CD4-positive, alpha-beta T cell treated with Interleukin-6 for 4 hours (primary cell): ENCODE results near the gene TCAP.
A peak's percentile ranks its signal among the peaks of the same experiment; 100 is the strongest.

Experiments
- DNase-seq: peaks from one replicate; pipeline ENCODE4 v3.0.0-alpha.2; 2020; ENCODE audit warnings: mixed read lengths

The TCAP gene

DNA sequence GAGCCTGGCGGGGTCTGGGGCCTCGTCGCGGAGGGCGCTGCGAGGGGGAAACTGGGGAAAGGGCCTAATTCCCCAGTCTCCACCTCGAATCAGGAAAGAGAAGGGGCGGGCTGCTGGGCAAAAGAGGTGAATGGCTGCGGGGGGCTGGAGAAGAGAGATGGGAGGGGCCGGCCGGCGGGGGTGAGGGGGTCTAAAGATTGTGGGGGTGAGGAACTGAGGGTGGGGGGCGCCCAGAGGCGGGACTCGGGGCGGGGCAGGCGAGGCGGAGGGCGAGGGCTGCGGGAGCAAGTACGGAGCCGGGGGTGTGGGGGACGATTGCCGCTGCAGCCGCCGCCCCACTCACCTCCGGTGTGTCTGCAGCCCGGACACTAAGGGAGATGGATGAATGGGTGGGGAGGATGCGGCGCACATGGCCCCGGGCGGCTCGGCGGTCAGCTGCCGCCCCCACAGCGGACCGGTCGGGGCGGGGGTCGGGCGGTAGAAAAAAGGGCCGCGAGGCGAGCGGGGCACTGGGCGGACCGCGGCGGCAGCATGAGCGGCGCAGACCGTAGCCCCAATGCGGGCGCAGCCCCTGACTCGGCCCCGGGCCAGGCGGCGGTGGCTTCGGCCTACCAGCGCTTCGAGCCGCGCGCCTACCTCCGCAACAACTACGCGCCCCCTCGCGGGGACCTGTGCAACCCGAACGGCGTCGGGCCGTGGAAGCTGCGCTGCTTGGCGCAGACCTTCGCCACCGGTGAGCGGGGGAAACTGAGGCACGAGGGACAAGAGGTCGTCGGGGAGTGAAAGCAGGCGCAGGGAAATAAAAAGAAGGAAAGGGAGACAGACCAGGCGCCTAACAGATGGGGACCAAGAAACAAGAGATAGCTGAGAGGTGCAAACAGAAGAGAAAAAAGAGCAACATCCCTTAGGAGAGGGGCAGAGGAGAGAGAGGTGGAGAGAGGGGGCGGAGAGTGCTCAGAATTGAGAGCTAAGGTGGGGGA lies 3.1 kb downstream of the TCAP start, which contains the start of gene PNMT:
Gene PNMT (plus strand): TSS at position 509 of the 980 bp plus-strand sequence. CDS start 23 bp downstream, at position 532.
- DNase-seq = peak; percentile 84

DNA sequence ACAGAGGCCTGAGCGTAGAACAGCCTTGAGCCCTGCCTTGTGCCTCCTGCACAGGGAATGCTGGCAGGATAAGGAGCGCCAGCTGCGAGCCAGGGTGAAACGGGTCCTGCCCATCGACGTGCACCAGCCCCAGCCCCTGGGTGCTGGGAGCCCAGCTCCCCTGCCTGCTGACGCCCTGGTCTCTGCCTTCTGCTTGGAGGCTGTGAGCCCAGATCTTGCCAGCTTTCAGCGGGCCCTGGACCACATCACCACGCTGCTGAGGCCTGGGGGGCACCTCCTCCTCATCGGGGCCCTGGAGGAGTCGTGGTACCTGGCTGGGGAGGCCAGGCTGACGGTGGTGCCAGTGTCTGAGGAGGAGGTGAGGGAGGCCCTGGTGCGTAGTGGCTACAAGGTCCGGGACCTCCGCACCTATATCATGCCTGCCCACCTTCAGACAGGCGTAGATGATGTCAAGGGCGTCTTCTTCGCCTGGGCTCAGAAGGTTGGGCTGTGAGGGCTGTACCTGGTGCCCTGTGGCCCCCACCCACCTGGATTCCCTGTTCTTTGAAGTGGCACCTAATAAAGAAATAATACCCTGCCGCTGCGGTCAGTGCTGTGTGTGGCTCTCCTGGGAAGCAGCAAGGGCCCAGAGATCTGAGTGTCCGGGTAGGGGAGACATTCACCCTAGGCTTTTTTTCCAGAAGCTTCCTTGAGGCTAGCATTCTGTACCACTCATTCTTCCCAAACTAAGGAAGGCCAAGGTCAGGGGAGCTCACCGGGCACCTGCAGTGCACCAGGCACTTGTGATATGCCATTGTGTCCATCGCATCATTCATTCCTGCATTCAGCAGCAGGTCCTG lies 5.0 kb downstream of the TCAP start:
- DNase-seq = no peak

DNA sequence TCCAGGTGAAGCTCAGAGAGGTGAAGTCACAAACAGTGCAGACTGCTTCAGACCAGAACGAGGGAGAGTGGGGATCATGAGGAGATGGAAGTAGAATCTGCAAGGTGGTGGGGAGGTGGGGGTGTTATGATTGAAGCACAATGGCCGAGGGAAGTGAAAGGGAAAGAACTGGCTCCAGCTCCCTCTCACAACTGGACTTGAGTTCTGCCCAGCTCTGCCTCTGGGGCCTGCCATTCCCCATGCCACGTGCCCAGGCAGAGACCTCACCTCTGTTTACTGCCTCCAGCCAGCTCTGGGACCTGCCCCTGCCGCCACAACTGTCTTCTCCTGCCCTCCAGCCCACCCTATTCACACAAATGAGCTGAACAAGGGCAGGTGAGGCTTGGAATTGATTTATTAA lies 5.6 kb downstream of the TCAP start:
- no peak for DNase-seq

DNA sequence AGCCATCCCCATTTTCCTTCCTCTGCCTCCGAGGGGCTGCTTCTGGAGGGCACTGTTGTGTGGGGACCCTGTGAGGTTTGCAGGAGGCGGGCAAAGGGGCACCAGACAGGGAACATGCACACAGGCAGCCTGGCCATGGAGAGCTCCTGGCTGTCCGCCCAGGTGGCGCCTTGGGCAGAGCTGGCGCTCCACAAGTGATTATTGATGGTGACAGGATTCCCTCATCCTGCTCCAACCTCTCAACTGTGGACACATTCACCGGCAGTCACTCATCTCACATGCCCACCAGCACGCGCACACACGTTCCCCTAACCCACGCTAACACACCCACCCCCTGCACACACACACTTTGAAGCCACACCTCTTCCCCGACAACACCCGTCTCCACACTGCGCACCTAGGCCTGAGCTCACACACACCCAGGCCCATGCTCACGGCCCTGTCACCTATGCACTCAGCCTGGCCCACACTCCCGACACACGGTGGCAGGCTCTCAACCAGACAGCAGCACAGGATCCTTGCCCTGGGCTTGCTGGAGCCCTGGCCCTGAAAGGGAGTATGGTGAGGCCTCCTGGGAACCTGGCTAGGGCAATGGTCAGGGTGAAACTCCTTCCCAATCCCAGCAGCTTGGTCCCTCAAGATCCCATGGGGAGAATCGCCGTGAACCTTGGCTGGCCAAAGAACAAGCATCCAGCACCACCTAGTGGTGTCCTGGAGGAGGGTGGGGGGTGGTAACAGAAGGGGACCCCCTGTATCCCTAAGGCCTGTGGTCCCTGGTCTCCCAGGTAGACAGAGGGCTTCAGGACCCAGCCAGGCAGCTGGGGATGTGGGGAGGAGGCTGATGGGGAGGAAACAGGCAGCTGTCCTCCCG lies 6.7 kb downstream of the TCAP start:
- peak; percentile 39 for DNase-seq

DNA sequence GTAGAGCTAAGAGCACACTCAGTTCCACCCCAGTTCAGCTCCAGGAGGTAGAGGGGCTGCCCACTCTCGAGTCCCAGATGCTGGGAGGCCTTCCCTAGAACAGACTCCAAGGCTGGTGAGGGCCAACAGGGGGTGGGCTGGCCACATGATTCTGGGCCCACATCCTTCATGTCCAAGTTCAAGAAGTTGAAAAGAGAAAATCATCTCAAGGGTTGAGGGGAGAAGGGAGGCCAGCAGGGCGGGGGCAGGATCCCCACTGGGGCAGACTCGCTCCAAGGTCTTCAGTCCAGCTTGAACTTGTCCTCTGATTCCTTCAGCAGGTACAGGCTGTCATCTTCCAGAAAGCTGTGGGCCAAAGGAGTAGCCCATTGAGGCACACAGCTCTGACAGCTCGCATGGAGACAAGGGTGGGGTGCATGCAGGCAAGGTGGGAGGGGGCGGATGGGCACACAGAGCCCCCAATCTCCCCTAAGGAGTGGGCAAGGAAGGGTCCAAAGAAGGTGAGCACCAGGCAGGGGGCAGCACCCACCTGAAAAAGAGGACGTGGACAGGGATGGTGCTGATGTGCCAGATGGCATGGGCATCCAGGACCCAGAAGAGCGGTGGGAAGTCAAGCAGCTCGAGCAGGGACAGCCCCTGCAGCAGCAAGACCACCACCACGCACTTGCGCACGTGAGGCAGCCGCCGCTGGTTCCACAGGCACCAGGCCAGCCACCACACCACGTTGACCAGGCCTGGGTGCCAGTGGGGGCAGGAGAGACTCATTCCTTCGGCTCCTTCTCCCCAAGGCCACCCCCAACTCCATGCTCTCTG lies 7.6 kb downstream of the TCAP start:
- DNase-seq = no peak

DNA sequence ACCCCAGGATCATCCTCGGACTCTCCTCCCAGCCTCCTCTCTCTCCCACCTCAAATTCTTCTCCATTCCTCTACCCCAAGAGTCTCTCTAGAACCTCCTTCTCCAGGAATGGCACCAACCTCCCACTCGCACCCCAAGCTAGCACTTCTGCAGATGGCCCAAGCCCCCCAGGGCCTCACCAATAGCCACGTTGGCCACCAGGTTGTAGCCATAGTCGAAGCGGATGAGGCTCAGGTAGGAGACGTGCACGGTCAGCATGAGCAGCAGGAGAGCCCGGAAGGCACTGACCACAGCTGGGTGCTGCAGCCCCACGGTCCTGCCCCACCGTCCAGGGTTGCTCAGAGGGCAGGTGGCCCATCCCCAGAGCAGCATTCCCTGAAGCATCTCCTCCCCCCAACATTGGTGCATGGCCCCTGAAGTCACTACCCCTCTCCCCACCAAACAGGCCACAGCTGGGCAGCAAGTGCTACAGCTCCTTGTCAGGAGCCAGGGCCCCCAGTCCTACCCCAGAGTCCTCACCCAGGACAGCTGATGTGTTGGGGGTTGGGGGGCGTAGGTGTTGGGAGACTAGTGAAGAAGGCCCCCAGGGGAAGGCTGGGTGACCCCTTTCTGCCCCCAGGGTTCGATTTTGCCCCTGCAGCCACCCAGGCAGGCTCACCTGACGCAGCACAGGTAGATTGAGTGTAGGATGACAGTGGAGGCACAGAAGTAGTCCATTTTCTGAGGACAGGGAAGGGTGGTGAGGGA lies 8.4 kb downstream of the TCAP start:
- DNase-seq = no peak

DNA sequence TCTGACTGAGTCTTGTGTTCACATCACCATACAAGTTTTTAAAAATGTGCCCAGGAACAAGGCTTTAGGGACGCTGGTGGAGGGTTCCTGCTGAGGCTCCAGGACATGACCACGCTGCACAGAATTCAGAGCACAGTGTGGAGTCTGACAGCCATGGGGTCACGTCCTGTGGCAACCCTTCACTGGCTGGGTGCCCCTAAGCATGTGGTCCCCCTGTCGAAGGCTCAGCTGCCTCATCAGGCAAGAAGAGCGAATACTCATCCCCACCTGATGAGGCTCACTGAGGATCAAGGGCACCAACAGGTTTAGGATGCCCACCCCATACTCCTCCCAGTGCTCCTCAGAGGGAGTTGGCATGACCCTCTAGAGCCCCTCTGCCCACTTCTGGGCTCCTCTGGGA lies 9.0 kb downstream of the TCAP start:
- DNase-seq = no peak

DNA sequence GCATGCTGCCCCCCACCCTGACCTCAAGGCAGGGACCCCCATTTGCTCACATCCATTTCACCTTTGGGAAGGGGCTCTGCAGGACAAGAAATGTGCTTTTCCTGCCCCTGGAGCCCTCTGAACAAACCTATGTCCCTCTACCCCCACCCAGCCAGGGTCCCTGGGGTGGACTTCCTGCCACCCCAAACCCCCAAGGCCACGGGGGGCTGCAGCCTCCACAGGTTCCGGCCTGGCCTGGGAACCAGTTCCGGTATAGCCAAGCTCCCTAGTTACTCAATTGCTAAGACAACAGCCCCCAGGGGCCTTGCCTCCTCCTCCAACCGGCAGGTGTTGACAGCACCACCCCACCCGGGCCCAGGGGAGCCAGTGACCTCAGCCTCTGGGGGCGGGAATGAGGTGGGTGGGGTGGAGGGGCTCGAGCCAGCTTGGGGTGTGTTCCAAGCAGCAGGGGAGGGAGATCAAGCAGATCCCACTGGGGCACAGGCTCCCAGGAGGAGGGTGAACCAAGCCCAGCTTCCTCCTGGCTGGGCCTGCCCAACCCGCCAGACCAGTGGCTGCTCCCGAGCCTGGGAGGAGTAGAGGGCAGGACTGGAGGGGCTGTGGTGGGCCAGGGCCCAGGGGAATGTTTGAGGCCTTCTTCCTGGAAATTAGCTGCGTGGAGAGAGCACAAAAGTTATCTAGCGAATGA lies 9.7 kb downstream of the TCAP start:
- DNase-seq = no peak

DNA sequence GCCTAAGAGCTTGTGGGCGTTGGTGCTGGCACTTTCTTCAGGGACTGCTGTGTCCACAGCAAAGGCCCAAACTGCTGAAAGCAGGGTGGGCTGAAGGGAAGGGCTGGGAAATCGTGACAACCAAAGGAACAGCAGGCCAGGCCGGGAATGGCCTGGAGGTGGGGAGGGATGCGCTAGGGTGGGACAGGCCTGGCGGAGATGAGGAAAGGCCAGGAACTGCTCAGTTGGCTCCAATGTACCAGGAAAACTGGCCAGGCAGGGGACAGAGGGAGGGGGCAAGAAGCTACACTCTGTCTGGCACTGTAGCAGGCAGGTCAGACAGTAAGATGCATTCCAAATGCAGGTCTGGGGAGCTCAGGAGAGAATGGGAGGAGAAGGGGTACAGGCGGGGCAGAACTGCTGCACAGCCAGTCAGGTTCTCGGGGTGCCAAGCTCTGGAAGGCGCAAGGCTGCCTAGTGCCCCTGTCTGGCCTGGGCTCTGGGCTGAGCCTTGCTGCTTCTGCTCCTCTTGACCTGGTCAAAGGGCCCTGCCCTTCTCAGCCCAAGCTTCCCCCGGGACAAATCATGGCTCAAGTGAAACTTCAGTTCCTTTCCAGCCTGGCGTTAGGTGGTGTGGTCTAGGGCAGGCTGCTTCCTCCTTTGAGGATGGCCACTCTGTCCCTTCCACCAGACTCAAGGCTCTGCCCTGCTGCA lies 10.4 kb downstream of the TCAP start:
- DNase-seq = no peak

DNA sequence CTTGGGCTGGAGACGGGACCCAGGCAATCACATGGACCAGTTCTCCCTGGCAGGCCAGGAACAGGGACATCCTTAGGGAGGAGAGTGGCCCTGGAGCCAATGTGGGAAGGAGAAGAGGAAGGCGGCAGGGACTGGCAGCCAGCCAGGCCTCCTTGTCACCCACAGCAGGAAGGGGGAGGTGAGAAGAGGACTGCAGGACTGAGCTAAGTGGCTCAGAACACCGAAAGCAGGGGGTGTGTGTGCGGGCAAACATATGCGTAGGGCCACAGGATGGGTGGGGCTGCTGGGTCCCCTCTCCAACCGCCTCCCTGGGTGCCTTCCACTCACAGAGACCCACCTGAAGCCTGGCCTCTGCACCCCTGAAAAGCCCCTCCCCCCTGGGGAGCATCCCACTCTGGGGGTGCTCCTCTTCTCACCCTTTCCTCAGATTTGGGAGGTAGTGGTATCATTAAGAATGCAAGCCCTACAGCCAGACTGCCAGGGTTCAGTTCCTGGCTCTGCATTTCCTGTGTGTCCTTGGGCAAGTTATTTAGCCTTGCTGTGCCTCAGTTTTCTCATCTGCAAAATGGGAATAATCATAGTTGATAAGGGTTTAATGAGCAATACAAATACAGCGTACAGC lies 11.2 kb downstream of the TCAP start:
- DNase-seq = peak; percentile 65

DNA sequence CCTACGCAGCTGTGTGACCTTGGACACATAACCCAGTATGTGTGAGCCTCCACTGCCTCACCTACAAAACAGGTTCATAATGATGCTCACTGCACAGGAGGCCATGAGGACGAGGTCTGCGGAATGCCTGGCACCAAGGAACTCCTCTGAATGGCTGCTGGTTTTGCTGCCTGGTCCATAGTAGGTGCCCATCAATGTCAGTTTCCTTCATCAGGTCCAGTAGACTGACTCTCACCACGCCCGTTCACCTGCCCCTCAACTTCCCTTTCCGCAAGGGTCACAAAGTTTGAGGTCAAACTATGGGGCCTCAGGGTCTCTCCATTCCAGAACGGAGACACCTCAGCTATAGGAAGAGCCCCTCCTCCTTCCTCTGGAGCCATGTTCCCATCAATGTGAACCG lies 11.9 kb downstream of the TCAP start:
- DNase-seq = no peak

DNA sequence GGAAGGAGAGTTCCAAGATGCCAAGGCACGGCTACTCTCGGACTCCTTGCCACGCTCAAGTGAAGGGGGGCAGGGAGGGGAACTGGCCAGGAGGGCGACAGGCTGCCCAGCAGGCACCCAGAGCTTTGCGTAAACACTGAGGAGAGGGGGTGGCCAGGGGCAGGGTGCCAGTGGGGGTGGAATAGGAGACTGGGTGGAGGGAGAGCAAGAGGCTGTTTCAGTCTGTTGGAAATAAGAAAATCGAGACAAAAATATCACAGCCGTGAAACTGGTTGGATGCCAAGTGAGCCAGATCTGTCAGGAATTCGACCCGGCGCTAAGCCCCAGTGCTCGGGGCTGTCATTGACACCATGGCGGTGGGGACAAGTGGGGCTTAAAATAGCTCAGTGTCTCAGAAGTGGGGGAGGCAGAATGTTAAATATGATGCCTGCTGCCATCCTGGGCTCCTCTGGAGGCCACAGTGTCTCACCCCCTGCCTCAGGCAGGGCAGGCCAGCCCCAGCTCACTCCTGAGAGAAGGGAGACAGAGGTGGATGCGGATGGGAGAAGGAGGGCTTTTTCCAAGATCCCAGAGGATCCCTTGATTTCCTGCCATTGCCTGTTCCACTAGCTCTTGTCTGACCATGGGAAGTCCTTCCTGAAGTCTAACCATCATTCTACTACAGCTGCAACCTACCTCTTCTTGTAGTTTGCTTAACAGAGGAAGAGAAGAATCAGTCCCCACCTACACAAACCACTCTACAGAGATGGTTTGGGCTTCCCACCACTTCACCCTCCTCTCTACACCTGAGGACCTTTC lies 12.6 kb downstream of the TCAP start:
- DNase-seq = no peak

DNA sequence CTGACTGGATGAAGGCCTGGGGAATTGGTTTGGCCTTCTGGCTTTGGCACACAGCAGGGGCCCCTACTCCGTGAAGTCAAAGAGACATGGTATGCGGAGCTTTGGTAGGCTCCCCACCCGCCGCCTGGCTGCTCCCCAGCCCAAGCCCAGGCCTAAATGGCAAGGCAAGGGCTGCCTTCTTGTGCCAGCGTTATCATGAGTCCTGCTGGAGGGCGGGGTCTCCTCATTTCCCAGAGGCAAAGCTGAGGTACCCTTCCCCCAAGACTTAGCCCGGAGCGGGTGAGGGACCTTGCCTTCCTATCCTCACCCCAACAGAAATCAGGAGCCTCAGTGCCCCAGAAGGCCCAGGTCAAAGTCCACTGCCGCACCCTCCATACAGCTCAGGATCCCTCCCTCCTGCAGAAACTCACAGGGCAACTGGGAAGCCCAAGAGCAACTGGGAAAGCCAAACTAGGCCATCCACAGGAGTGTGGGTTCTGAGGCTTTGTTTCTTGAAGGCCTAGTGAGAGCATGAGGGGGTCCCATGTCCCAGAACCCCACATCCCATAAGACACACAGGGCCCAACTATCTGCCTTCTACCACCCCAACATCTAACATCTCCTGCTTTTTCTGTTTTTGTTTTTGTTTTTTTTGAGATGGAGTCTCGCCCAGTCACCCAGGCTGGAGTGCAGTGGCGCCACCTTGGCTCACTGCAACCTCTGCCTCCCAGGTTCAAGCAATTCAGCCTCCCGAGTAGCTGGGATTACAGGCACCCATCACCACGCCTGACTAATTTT lies 13.4 kb downstream of the TCAP start:
- no peak for DNase-seq

DNA sequence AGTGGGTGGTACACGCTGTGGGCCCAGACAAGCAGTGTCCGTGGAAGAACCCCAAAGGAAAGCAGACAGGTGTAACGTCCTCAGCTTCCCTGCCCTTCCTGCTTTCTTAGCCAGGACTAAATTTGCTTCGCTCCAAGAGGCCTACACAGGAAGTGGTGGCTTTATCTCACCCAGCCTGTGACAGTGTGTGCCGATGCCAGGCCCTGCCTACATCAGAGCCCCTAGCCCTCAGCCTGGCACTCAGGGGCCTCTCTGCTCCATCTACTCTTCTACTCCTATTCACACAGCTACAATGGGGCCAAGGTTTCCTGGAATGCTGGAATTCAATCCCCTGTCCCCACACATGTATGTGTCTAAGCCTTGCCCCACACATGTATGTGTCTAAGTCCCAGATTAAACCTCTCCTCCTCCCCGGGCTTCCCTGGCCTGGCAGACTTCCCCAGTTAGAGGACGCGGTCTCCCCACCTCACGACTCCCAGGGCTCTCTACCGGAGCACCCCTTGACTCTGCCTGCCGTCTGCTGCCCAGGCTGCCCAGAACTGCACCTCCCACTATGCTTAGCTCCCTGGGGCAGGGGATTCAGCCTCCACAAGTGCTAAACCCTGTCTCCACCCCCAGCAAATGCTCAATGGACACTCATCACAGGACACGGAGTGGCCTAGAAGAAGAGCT lies 14.5 kb downstream of the TCAP start:
- peak; percentile 68 for DNase-seq

DNA sequence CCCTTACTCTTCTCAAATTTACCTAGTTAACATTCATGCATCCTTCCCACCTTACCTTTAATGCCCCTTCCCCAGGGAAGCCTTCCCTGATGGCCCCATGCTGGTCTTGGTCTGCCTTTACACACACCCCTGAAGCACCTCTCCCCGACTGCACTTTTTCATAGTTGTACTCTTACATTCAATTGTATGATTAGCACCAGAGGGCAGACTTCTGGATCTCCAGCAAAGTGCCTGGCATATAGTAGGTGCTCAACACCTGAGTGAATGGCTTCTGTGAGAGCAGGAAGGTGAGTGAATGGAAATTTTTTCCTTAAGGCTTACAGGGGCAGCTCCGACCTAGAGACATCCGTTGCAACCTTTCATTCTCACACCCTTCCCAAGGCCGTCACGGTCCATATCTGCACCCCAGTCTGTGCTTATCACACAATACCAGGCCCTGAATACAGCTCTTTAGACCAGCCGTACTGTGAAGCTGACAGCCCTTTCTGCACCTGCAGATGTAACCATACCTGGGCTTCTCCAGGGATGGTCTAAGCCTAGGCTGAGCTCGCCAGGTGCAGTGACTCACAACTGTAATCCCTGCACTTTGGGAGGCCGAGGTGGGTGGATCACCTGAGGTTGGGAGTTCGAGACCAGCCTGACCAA lies 18.3 kb downstream of the TCAP start:
- no peak for DNase-seq
